HepG2 (cell line): ENCODE measurements around the gene SERINC5.

Experiments used
- HMG20A ChIP-seq: IDR thresholded peaks from 2 replicates; pipeline ENCODE4 v1.6.1; 2016; ENCODE audit warnings: borderline replicate concordance
- IRF2 ChIP-seq: IDR thresholded peaks from 2 replicates; pipeline ENCODE4 v1.6.1; 2018; ENCODE audit warnings: missing genetic modification reagents, missing compliant biosample characterization
- ZBTB49 ChIP-seq: sonication (generic); formaldehyde crosslinking; IDR thresholded peaks from 2 replicates; pipeline ENCODE4 v1.4.0; 2020; ENCODE audit warnings: missing genetic modification reagents, borderline replicate concordance
- TF ChIP-seq, protein P1 (sequence below): IDR thresholded peaks from 2 replicates; pipeline ENCODE4 v1.6.1; 2012; ENCODE audit warnings: inconsistent platforms

GRCh38 chr5:80174790-80175189 is 81.1 kb downstream of the SERINC5 start:
- no peak for TF ChIP-seq ZBTB49 (CRISPR knock-in tag)
- TF ChIP-seq, protein P1, sequence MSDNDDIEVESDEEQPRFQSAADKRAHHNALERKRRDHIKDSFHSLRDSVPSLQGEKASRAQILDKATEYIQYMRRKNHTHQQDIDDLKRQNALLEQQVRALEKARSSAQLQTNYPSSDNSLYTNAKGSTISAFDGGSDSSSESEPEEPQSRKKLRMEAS = no peak
- no peak for TF ChIP-seq HMG20A
- no peak for TF ChIP-seq IRF2
